HAP-1 (cell line): Measurements from ENCODE around the gene CCNL2.
"Not testable (repeated sequence)": the region's sequence is repeated elsewhere in the genome, so short reads cannot be mapped to it uniquely, and the experiment has no call there.

Source experiments
- DNase-seq, 2 experiments: peaks; one replicate each; pipeline ENCODE4 v3.0.0-alpha.2; 2016 to 2020; ENCODE audit warnings: low spot score in 2 of 2
- H3K27me3 ChIP-seq: fragments of 250-450 bp; sonication (Bioruptor Pico); 2 replicates; pipeline ENCODE4 v1.5.1; 2020; ENCODE audit warnings: low read depth, mild to moderate bottlenecking, moderate library complexity
- H3K36me3 ChIP-seq: fragments of 250-450 bp; sonication (Bioruptor Pico); replicated peaks from 2 replicates; pipeline ENCODE4 v1.5.1; 2020; ENCODE audit warnings: mild to moderate bottlenecking
- H3K4me1 ChIP-seq: fragments of 250-450 bp; sonication (Bioruptor Pico); 2 replicates; pipeline ENCODE4 v1.5.1; 2020; ENCODE audit warnings: mild to moderate bottlenecking
- H3K4me3 ChIP-seq: fragments of 250-450 bp; sonication (Bioruptor Pico); 2 replicates; pipeline ENCODE4 v1.5.1; 2020; ENCODE audit warnings: mild to moderate bottlenecking, moderate library complexity
- H3K9me3 ChIP-seq: fragments of 250-450 bp; sonication (Bioruptor Pico); 2 replicates; pipeline ENCODE4 v1.5.1; 2020; ENCODE audit warnings: mild to moderate bottlenecking, moderate library complexity
- in situ Hi-C: fragments of 300-500 bp; cut with MboI; formaldehyde crosslinking; loops from 3 replicates; pipeline ENCODE4 v1.14.3; 2020; ENCODE audit warnings: low sequenced_read_pairs, inconsistent platforms, mixed read lengths

CCNL2 gene

GRCh38 chr1:1419813-1420653 lies 20.9 kb upstream of the CCNL2 start:
- in situ Hi-C loops = no loop called here
- H3K9me3 ChIP-seq = no peaks in the 10 kb centered on the region
- no peaks in the 10 kb centered on the region for H3K4me1 ChIP-seq
- no peak overlapping the region for H3K4me3 ChIP-seq
- no peaks in the 10 kb centered on the region for H3K36me3 ChIP-seq
- no peaks in the 10 kb centered on the region for H3K27me3 ChIP-seq
- no peak for DNase-seq

GRCh38 chr1:1419363-1419812 lies 20.3 kb upstream of the CCNL2 start:
- Histone ChIP-seq H3K36me3 (no peaks in the 10 kb centered on the region), H3K4me1 (no peaks in the 10 kb centered on the region), H3K9me3 (no peaks in the 10 kb centered on the region), H3K4me3 (no peak overlapping the region), H3K27me3 (no peaks in the 10 kb centered on the region)
- in situ Hi-C loops = no loop called here
- DNase-seq = no peak

GRCh38 chr1:1418464-1419362 lies 19.6 kb upstream of the CCNL2 start:
- H3K4me1 ChIP-seq = no peaks in the 10 kb centered on the region
- no peaks in the 10 kb centered on the region for H3K9me3 ChIP-seq
- no peak overlapping the region for H3K4me3 ChIP-seq
- no peaks in the 10 kb centered on the region for H3K36me3 ChIP-seq
- DNase-seq = no peak
- in situ Hi-C loops = no loop called here
- H3K27me3 ChIP-seq = no peaks in the 10 kb centered on the region

GRCh38 chr1:1417825-1418463 lies 18.8 kb upstream of the CCNL2 start:
- in situ Hi-C loops, H3K36me3 ChIP-seq, H3K4me1 ChIP-seq, H3K4me3 ChIP-seq, H3K9me3 ChIP-seq, DNase-seq, H3K27me3 ChIP-seq: not testable (repeated sequence)

- H3K36me3 ChIP-seq, in situ Hi-C loops: not testable (repeated sequence)
These were observed 18.3 kb upstream of the CCNL2 start for GRCh38 chr1:1417396-1417795.

GRCh38 chr1:1415751-1416150 lies 16.6 kb upstream of the CCNL2 start:
- in situ Hi-C loops = no loop called here
- 0 out of 2 replicates have a peak, but pooled peaks cover 3% of the 10 kb centered on the region for H3K36me3 ChIP-seq

More at GRCh38 chr1:1417396-1417795, 18.3 kb upstream of the CCNL2 start:
- H3K4me1 ChIP-seq, H3K27me3 ChIP-seq, H3K4me3 ChIP-seq, H3K9me3 ChIP-seq, DNase-seq: not testable (repeated sequence)

GRCh38 chr1:1412311-1412902 lies 13.3 kb upstream of the CCNL2 start:
- H3K27me3 ChIP-seq, in situ Hi-C loops, DNase-seq, H3K4me3 ChIP-seq, H3K9me3 ChIP-seq: not testable (repeated sequence)
- H3K4me1 ChIP-seq = peaks cover 26% of the 10 kb centered on the region
- peaks cover 18% of the 10 kb centered on the region for H3K36me3 ChIP-seq

More at GRCh38 chr1:1415751-1416150, 16.6 kb upstream of the CCNL2 start:
- Histone ChIP-seq H3K4me3 (no peak overlapping the region), H3K27me3 (no peaks in the 10 kb centered on the region), H3K4me1 (peaks cover 6% of the 10 kb centered on the region), H3K9me3 (0 out of 2 replicates have a peak, but pooled peaks cover 4% of the 10 kb centered on the region)
- no peak for DNase-seq

- H3K4me1 ChIP-seq = peaks cover 26% of the 10 kb centered on the region
- DNase-seq = no peak
- H3K4me3 ChIP-seq = no peak overlapping the region
- H3K27me3 ChIP-seq = no peaks in the 10 kb centered on the region
- 0 out of 2 replicates have a peak, but pooled peaks cover 4% of the 10 kb centered on the region for H3K9me3 ChIP-seq
- peaks cover 22% of the 10 kb centered on the region for H3K36me3 ChIP-seq
- in situ Hi-C loops = no loop called here
These were observed 12.5 kb upstream of the CCNL2 start for GRCh38 chr1:1411626-1412025.

- H3K27me3 ChIP-seq, H3K9me3 ChIP-seq, in situ Hi-C loops: not testable (repeated sequence)
- H3K4me3 ChIP-seq = peak overlapping the region; percentile 22
- peaks cover 35% of the 10 kb centered on the region for H3K4me1 ChIP-seq
- peaks cover 35% of the 10 kb centered on the region for H3K36me3 ChIP-seq
- DNase-seq = peak; percentile 65 to 94
These were observed 11.1 kb upstream of the CCNL2 start for GRCh38 chr1:1410238-1410637.

- Histone ChIP-seq H3K9me3 (0 out of 2 replicates have a peak, but pooled peaks cover 4% of the 10 kb centered on the region), H3K4me3 (peak overlapping the region; percentile 93), H3K4me1 (peaks cover 35% of the 10 kb centered on the region), H3K27me3 (no peaks in the 10 kb centered on the region), H3K36me3 (peaks cover 59% of the 10 kb centered on the region)
- in situ Hi-C loops = no loop called here
- DNase-seq = no peak
These were observed 8.6 kb upstream of the CCNL2 start for GRCh38 chr1:1407636-1408318.

- H3K4me1 ChIP-seq = peaks cover 35% of the 10 kb centered on the region
- peaks cover 67% of the 10 kb centered on the region for H3K36me3 ChIP-seq
- no peaks in the 10 kb centered on the region for H3K27me3 ChIP-seq
- DNase-seq = peak; percentile 76 to 95
- H3K9me3 ChIP-seq = 0 out of 2 replicates have a peak, but pooled peaks cover under 1% of the 10 kb centered on the region
- in situ Hi-C loops = no loop called here
- peak within 1 kb of the TSS; percentile 93 for H3K4me3 ChIP-seq
These were observed 7.9 kb upstream of the CCNL2 start, which contains the start of gene MRPL20 for GRCh38 chr1:1406821-1407635. TSS of gene MRPL20 (minus strand) at chr1:1407293. CDS start at chr1:1407217, 76 bp downstream.
